Measurements from ENCODE around the gene PPP4R3B. TPM values are rescaled to one million over a fixed set of nuclear protein-coding genes. Genes with fewer than 3 reads are reported as not detected.

Gene PPP4R3B
- total and polyA plus RNA-seq, 2 of the 4 experiments (the other 2 are of a cell fraction): 11.9 to 23.7 TPM

GRCh38 chr2:55607717-55608116 lies 9.7 kb downstream of the PPP4R3B start:
- Histone ChIP-seq H4K5ac (ENCODE audit: low read depth, low read length) (no peak overlapping the region), H2BK120ac (ENCODE audit: low read depth, low read length) (no peak overlapping the region), H3K18ac (ENCODE audit: low read depth, low read length) (no peak overlapping the region), H3K4me3 (ENCODE audit: insufficient read depth, low read depth, low read length) (no peak overlapping the region), H3K56ac (ENCODE audit: extremely low read depth, insufficient read depth, low read length) (no peak overlapping the region), H2BK20ac (ENCODE audit: low read depth, low read length) (no peak overlapping the region), H3K9ac (ENCODE audit: low read depth, low read length) (no peak overlapping the region), H3K79me1 (ENCODE audit: low read depth in 1 of 2, low read length in 2 of 2) (peaks cover 20 to 63% of the 10 kb centered on the region in 2 experiments), H3K4ac (ENCODE audit: low read depth, low read length) (no peak overlapping the region), H4K20me1 (ENCODE audit: insufficient read depth, low read length) (peaks cover 8% of the 10 kb centered on the region), H3K23ac (ENCODE audit: low read depth, low read length) (no peak overlapping the region), H2AK5ac (ENCODE audit: low read depth, low read length) (no peak overlapping the region), H3K9me1 (ENCODE audit: insufficient read depth, low read length) (peaks cover 9% of the 10 kb centered on the region), H3K4me1 (ENCODE audit: control insufficient read depth, insufficient read depth, low read length) (peaks cover 6% of the 10 kb centered on the region), H3K14ac (replicated peaks; ENCODE audit: low read depth, low read length) (no peak overlapping the region), H2BK5ac (ENCODE audit: low read depth, low read length, poor library complexity, severe bottlenecking) (no peak overlapping the region), H4K8ac (ENCODE audit: low read depth in 2 of 2, low read length in 2 of 2) (no peak overlapping the region), H2BK15ac (ENCODE audit: low read depth, low read length) (no peak overlapping the region), H2AFZ (replicated peaks; ENCODE audit: low read length, poor library complexity) (no peak overlapping the region), H3K27ac (ENCODE audit: insufficient read depth, low read length) (no peak overlapping the region), H4K91ac (ENCODE audit: insufficient read depth, low read depth, low read length) (no peak overlapping the region), H3K27me3 (ENCODE audit: control insufficient read depth, insufficient read depth, low read length) (no peaks in the 10 kb centered on the region), H3K36me3 (ENCODE audit: control insufficient read depth, insufficient read depth, low read length) (peaks cover 17% of the 10 kb centered on the region), H2AK9ac (replicated peaks; ENCODE audit: low read depth, low read length, poor library complexity) (no peak overlapping the region), H3K9me3 (ENCODE audit: control insufficient read depth, insufficient read depth, low read length) (no peaks in the 10 kb centered on the region), H3K4me2 (ENCODE audit: low read depth, low read length) (no peak overlapping the region)
- no peak for DNase-seq
- no peak for ATAC-seq (ENCODE audit: low read depth)
- in situ Hi-C loops (cut with MboI; ENCODE audit: low sequenced_read_pairs) (no loop called here), intact Hi-C loops (cut with micrococcal nuclease) (no loop called here), dilution Hi-C loops (cut with HindIII; ENCODE audit: low sequenced_read_pairs, unreplicated experiment) (no loop called here)
- WGBS, 2 experiments (ENCODE audit: extremely low coverage in 2 of 2, insufficient read length in 1 of 2): no CpG with 5 or more reads among the region's 3 CpGs
- CTCF ChIA-PET: no interaction called here
- no peak for TF ChIP-seq RCOR1 (IDR thresholded peaks at IDR 0.05; ENCODE audit: insufficient replicate concordance, low read length)
- no peak for TF ChIP-seq RFX5 (IDR thresholded peaks at IDR 0.05; ENCODE audit: low read depth, low read length)
- TF ChIP-seq RAD21 (IDR thresholded peaks at IDR 0.05; ENCODE audit: low read length): no peak
- TF ChIP-seq BHLHE40 (IDR thresholded peaks at IDR 0.05; ENCODE audit: low read depth, low read length): no peak
- no peak for TF ChIP-seq POLR2A (IDR thresholded peaks at IDR 0.05; ENCODE audit: low read depth, low read length)
- TF ChIP-seq FOS (IDR thresholded peaks at IDR 0.05; ENCODE audit: low read depth, low read length): no peak
- no peak for TF ChIP-seq MAFK (IDR thresholded peaks at IDR 0.05; ENCODE audit: low read depth, low read length)
- no peak for TF ChIP-seq CEBPB (IDR thresholded peaks at IDR 0.05; ENCODE audit: low read depth, low read length)
- no peak for TF ChIP-seq CHD1 (IDR thresholded peaks at IDR 0.05; ENCODE audit: low read depth, low read length)
- TF ChIP-seq SMC3 (IDR thresholded peaks at IDR 0.05; ENCODE audit: low read depth, low read length): no peak
- TF ChIP-seq USF2 (IDR thresholded peaks at IDR 0.05; ENCODE audit: low read depth, low read length): no peak
- POLR2A ChIA-PET (ENCODE audit: unreplicated experiment): no interaction called here
- BruUV-seq (replicated peaks): no TSS peak
